ENCODE results near the gene ZNF8.
"Not testable (repeated sequence)": the region's sequence is repeated elsewhere in the genome, so short reads cannot be mapped to it uniquely, and the experiment has no call there.

Gene ZNF8

DNA sequence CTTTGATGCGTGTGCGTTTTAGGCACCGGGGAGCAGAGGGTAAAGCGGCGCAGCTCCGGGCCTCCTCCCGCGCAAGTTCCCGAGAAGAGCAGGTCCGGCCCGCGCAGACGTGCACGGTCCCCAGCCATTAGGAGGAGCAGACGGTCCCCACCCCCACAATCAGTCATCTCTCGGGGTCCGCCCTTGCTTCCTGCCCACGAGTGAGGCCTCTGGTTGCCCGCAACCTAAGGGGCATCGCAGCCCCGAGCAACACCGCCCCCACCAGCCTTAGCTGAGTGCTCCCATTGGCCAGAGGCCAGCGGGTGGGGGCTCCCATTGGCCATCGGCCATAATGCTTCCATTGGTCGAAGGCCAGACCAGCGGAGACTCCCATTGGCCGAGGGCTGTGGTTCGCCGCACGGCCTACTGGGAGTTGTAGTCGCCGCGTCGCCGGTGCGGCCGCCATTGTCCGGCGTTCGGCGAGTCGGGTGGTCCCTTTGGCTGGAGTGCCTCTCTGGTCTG, at the start of gene ZNF8:
ZNF8 (plus strand) TSS at position 415 of the 501 bp plus-strand sequence. CDS start 127 bp downstream, outside the sequence.
- Histone ChIP-seq H3K4me3 (ENCODE audit: low read length) (peak within 1 kb of the TSS; percentile 95), H3K4me1 (ENCODE audit: control insufficient read depth, insufficient read depth, low read length) (peaks cover 16% of the 10 kb centered on the region), H3K36me3 (ENCODE audit: control insufficient read depth, insufficient read depth, low read length, severe bottlenecking) (peaks cover 33% of the 10 kb centered on the region), H3K9me3 (ENCODE audit: control insufficient read depth, low read length) (peaks cover 25% of the 10 kb centered on the region), H3K9ac (ENCODE audit: low read length) (peak within 1 kb of the TSS; percentile 98), H3K27me3 (replicated peaks; ENCODE audit: control insufficient read depth, insufficient read depth, low read length) (no peaks in the 10 kb centered on the region)
- DNase-seq (ENCODE audit: low read depth), result peak; percentile 99

DNA sequence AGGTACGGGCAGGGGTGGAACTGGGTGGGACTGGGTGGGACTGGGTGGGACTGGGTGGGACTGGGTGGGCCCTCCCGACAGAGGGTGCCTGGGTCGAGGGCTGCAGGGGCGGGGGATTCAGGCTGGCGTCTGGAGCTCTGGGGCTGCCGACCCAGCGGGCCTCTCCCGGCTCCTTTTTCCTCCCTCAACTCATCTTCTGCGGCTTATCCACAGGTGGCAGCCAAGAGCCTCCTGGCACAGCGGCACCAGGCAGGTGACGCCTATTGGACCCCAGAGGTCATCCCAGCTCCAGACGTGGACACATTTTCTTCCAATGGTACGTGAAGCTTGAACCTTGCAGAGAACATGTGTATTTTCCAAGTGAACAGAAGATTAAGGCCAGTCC, 49.5 kb upstream of the ZNF8 start:
- no peak for DNase-seq (ENCODE audit: low read depth)
- peak overlapping the region; percentile 93 for H3K4me3 ChIP-seq (ENCODE audit: low read length)
- peaks cover 10% of the 10 kb centered on the region for H3K4me1 ChIP-seq (ENCODE audit: control insufficient read depth, insufficient read depth, low read length)
- H3K9ac ChIP-seq (ENCODE audit: low read length), result peak overlapping the region; percentile 93
- peaks cover 11% of the 10 kb centered on the region for H3K9me3 ChIP-seq (ENCODE audit: control insufficient read depth, low read length)
- no peaks in the 10 kb centered on the region for H3K27me3 ChIP-seq (replicated peaks; ENCODE audit: control insufficient read depth, insufficient read depth, low read length)
- peaks cover 39% of the 10 kb centered on the region for H3K36me3 ChIP-seq (ENCODE audit: control insufficient read depth, insufficient read depth, low read length, severe bottlenecking)

DNA sequence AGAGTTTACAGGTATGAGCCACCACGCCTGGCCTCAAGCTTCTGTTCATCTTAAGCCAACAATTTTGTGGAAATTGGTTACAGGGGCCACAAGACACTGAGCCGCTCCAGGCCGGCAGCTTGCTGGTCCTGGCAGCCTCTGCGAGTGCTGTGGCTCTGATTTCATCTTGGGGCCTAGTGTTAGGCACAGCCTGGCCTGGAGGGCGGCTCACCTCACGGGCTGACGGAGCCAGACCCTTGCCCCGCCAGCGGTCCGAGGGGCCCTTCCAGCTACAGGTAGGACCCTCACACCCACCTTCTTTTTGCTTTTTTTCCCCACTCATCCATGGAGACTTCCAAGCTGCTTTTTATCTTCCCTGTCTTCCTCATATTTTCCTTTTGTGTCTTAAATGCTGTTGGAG, 41.4 kb upstream of the ZNF8 start:
- peaks cover 19% of the 10 kb centered on the region for H3K9me3 ChIP-seq (ENCODE audit: control insufficient read depth, low read length)

DNA sequence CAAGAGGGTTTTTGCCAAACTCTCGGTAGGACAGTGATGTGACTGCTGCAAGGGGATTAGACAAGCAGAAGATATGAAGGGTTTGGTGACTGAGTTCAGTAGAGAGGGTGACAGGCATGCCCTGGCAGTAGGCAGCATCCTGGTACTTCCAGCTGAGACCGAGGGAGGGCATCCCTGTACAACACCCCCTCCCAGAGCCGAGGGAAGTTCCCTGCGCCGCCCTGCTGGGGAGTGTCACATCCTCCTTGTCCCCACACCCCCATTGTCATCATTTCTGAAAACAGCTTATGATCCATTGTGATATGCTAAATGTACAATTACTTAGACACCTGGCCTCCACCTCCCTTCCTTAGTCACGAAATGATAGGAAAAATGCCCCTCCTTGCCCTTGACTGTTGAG, 35.4 kb upstream of the ZNF8 start:
- peaks cover 60% of the 10 kb centered on the region for H3K9me3 ChIP-seq (ENCODE audit: control insufficient read depth, low read length)
- no peak for DNase-seq (ENCODE audit: low read depth)
- H3K36me3 ChIP-seq (ENCODE audit: control insufficient read depth, insufficient read depth, low read length, severe bottlenecking), result peaks cover 81% of the 10 kb centered on the region
- no peaks in the 10 kb centered on the region for H3K27me3 ChIP-seq (replicated peaks; ENCODE audit: control insufficient read depth, insufficient read depth, low read length)
- no peak overlapping the region for H3K4me3 ChIP-seq (ENCODE audit: low read length)
- no peaks in the 10 kb centered on the region for H3K4me1 ChIP-seq (ENCODE audit: control insufficient read depth, insufficient read depth, low read length)
- H3K9ac ChIP-seq (ENCODE audit: low read length), result no peak overlapping the region

More for the DNA sequence above, 41.4 kb upstream of the ZNF8 start:
- DNase-seq (ENCODE audit: low read depth), result no peak
- no peak overlapping the region for H3K4me3 ChIP-seq (ENCODE audit: low read length)
- no peak overlapping the region for H3K9ac ChIP-seq (ENCODE audit: low read length)
- no peaks in the 10 kb centered on the region for H3K4me1 ChIP-seq (ENCODE audit: control insufficient read depth, insufficient read depth, low read length)
- H3K36me3 ChIP-seq (ENCODE audit: control insufficient read depth, insufficient read depth, low read length, severe bottlenecking), result peaks cover 65% of the 10 kb centered on the region
- H3K27me3 ChIP-seq (replicated peaks; ENCODE audit: control insufficient read depth, insufficient read depth, low read length), result no peaks in the 10 kb centered on the region

DNA sequence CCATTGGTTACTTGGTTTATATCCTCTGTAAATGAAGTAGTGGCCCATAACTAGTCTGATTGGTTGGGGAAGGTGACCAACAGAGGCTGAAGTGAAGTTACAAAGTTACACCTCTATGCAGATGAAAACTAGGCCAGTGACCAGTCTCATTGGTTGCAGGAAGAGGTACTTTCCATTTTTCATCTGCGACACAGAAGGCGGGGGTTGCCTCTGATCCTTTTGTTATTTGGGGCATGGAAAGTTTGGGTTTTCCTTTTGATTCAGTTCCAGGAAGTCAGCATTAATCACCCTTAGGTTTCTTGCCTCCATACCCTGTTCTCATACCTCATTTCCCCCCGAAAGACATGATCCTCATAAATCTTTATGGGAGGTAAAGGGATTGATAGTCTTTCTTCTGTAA, 29.9 kb upstream of the ZNF8 start:
- Histone ChIP-seq H3K9me3 (ENCODE audit: control insufficient read depth, low read length) (peaks cover 95% of the 10 kb centered on the region), H3K27me3 (replicated peaks; ENCODE audit: control insufficient read depth, insufficient read depth, low read length) (no peaks in the 10 kb centered on the region), H3K4me1 (ENCODE audit: control insufficient read depth, insufficient read depth, low read length) (no peaks in the 10 kb centered on the region), H3K4me3 (ENCODE audit: low read length) (peak overlapping the region; percentile 20), H3K36me3 (ENCODE audit: control insufficient read depth, insufficient read depth, low read length, severe bottlenecking) (peaks cover 98% of the 10 kb centered on the region), H3K9ac (ENCODE audit: low read length) (no peak overlapping the region)
- no peak for DNase-seq (ENCODE audit: low read depth)

DNA sequence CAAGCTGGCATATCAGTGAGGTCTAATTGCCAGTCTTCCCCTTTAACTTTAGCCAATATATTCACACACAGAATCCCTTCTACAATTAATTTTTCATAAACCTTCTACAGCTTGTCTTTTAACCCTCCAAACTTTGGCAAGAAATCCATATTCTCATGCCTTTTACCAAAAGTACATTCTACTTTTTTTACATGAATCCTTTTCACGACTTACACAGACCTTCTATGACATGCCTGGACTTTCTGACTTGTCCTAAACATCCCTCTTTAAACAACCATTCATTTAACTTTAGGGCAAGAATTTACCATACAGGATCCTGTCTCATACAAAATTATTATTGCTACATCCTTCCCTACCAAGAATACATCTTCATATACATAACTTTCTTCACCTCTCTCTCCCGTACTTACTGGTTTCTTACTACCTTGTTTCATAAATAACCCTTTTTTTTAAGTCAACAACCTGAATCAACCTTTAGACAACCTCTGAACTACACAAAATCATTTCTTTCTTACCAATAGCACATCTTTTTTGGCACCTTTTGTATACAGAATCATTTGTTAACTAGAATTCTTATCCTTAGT, 26.6 kb upstream of the ZNF8 start:
- Histone ChIP-seq H3K9ac (ENCODE audit: low read length) (no peak overlapping the region), H3K9me3 (ENCODE audit: control insufficient read depth, low read length) (peaks cover 98% of the 10 kb centered on the region), H3K4me1 (ENCODE audit: control insufficient read depth, insufficient read depth, low read length) (no peaks in the 10 kb centered on the region), H3K27me3 (replicated peaks; ENCODE audit: control insufficient read depth, insufficient read depth, low read length) (no peaks in the 10 kb centered on the region), H3K4me3 (ENCODE audit: low read length) (peak overlapping the region; percentile 59), H3K36me3 (ENCODE audit: control insufficient read depth, insufficient read depth, low read length, severe bottlenecking) (peaks cover 97% of the 10 kb centered on the region)
- no peak for DNase-seq (ENCODE audit: low read depth)

DNA sequence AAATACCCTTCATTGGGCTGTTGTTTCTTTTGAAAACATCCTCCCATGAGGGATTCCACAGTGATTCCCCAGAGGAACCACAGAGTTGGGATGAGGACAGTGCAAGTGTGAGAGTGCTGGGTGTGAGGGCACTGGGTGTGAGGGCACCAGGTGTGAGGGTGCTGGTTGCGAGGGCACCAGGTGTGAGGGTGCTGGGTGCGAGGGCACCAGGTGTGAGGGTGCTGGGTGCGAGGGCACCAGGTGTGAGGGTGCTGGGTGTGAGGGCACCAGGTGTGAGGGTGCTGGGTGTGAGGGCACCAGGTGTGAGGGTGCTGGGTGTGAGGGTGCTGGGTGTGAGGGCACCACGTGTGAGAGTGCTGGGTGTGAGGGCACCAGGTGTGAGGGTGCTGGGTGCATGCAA, 20.5 kb upstream of the ZNF8 start:
- Histone ChIP-seq H3K36me3 (ENCODE audit: control insufficient read depth, insufficient read depth, low read length, severe bottlenecking) (peaks cover 97% of the 10 kb centered on the region), H3K9me3 (ENCODE audit: control insufficient read depth, low read length) (peaks cover 98% of the 10 kb centered on the region), H3K4me3 (ENCODE audit: low read length) (peak overlapping the region; percentile 70)

DNA sequence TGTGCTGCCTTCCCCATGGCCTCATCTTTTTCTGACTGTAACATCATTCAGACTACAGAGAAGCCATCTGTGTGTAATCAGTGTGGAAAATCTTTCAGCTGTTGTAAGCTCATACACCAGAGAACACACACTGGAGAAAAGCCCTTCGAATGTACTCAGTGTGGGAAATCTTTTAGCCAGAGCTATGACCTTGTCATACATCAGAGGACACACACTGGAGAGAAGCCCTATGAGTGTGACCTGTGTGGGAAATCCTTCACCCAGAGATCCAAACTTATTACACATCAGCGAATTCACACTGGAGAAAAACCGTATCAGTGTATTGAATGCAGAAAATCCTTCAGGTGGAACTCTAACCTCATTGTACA, 17.2 kb upstream of the ZNF8 start:
- H3K9ac ChIP-seq (ENCODE audit: low read length), result no peak overlapping the region
- peaks cover 92% of the 10 kb centered on the region for H3K36me3 ChIP-seq (ENCODE audit: control insufficient read depth, insufficient read depth, low read length, severe bottlenecking)
- DNase-seq (ENCODE audit: low read depth), result no peak
- no peaks in the 10 kb centered on the region for H3K4me1 ChIP-seq (ENCODE audit: control insufficient read depth, insufficient read depth, low read length)
- H3K9me3 ChIP-seq (ENCODE audit: control insufficient read depth, low read length), result peaks cover 100% of the 10 kb centered on the region
- no peaks in the 10 kb centered on the region for H3K27me3 ChIP-seq (replicated peaks; ENCODE audit: control insufficient read depth, insufficient read depth, low read length)
- peak overlapping the region; percentile 66 for H3K4me3 ChIP-seq (ENCODE audit: low read length)

More for the DNA sequence above, 20.5 kb upstream of the ZNF8 start:
- H3K9ac ChIP-seq (ENCODE audit: low read length); H3K27me3 ChIP-seq (replicated peaks; ENCODE audit: control insufficient read depth, insufficient read depth, low read length); H3K4me1 ChIP-seq (ENCODE audit: control insufficient read depth, insufficient read depth, low read length); DNase-seq (ENCODE audit: low read depth): not testable (repeated sequence)

DNA sequence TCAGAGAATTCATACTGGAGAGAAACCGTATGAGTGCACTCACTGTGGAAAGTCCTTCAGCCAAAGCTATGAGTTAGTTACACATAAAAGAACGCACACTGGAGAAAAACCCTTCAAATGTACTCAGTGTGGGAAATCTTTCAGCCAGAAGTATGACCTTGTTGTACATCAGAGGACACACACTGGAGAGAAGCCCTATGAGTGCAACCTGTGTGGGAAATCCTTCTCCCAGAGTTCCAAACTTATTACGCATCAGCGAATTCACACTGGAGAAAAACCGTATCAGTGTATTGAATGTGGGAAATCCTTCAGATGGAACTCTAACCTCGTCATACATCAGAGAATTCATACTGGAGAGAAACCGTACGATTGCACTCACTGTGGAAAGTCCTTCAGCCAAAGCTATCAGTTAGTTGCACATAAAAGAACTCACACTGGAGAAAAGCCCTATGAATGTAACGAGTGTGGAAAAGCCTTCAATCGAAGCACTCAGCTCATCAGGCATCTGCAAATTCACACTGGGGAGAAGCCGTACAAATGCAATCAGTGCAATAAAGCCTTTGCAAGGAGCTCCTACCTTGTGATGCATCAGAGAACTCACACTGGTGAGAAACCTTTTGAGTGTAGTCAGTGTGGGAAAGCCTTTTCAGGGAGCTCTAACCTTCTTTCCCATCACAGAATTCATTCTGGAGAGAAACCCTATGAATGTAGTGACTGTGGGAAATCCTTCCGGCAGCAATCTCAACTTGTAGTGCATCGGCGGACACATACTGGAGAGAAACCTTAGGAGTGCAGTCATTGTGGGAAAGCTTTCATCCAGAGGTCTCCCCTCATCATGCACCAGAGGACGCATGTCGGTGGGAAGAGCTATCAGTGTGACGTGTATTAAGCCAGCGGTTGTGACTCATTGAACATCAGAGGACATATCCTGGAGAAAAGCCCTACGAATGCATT, 16.5 kb upstream of the ZNF8 start:
- H3K4me3 ChIP-seq (ENCODE audit: low read length), result peak overlapping the region; percentile 66

DNA sequence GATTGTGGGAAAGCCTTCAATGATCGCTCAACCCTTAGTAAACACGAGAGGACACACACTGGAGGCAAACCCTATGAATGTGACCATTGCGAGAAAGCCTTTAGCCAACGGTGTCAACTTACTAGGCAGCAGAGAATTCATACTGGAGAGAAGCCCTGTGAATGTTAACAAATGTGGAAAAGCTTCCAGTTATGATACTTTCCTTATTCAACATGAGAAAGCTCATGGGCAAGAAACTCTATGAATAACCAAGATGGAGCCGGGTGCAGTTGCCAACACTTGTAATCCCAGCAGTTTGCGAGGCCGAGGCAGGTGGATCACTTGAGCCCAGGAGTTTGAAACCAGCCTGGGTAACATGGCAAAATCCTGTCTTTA, 15.8 kb upstream of the ZNF8 start:
- Histone ChIP-seq H3K9me3 (ENCODE audit: control insufficient read depth, low read length) (peaks cover 100% of the 10 kb centered on the region), H3K4me3 (ENCODE audit: low read length) (peak overlapping the region; percentile 66), H3K9ac (ENCODE audit: low read length) (no peak overlapping the region), H3K4me1 (ENCODE audit: control insufficient read depth, insufficient read depth, low read length) (no peaks in the 10 kb centered on the region), H3K36me3 (ENCODE audit: control insufficient read depth, insufficient read depth, low read length, severe bottlenecking) (peaks cover 82% of the 10 kb centered on the region), H3K27me3 (replicated peaks; ENCODE audit: control insufficient read depth, insufficient read depth, low read length) (no peaks in the 10 kb centered on the region)
- no peak for DNase-seq (ENCODE audit: low read depth)

More for the DNA sequence above, 16.5 kb upstream of the ZNF8 start:
- peaks cover 100% of the 10 kb centered on the region for H3K9me3 ChIP-seq (ENCODE audit: control insufficient read depth, low read length)
- no peak overlapping the region for H3K9ac ChIP-seq (ENCODE audit: low read length)
- DNase-seq (ENCODE audit: low read depth), result no peak
- H3K4me1 ChIP-seq (ENCODE audit: control insufficient read depth, insufficient read depth, low read length), result no peaks in the 10 kb centered on the region
- H3K27me3 ChIP-seq (replicated peaks; ENCODE audit: control insufficient read depth, insufficient read depth, low read length), result no peaks in the 10 kb centered on the region
- peaks cover 89% of the 10 kb centered on the region for H3K36me3 ChIP-seq (ENCODE audit: control insufficient read depth, insufficient read depth, low read length, severe bottlenecking)

DNA sequence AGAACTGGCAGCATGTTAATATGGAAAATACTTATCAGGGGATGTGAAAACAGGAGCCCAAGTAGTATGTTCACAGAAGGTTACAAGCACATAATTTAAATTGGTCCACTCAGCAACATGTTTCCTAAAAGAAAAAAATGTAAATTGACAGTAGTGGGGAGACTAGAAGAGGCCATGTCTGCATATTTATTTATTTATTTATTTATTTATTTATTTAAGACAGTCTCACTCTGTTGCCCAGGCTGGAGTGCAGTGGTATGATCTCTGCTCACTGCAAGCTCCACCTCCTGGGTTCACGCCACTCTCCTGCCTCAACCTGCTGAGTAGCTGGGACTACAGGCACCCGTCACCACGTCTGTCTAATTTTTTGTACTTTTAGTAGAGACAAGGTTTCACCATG, 13.7 kb upstream of the ZNF8 start:
- Histone ChIP-seq H3K4me3 (ENCODE audit: low read length) (peak overlapping the region; percentile 66), H3K9ac (ENCODE audit: low read length) (no peak overlapping the region), H3K36me3 (ENCODE audit: control insufficient read depth, insufficient read depth, low read length, severe bottlenecking) (peaks cover 74% of the 10 kb centered on the region), H3K9me3 (ENCODE audit: control insufficient read depth, low read length) (peaks cover 100% of the 10 kb centered on the region), H3K4me1 (ENCODE audit: control insufficient read depth, insufficient read depth, low read length) (no peaks in the 10 kb centered on the region), H3K27me3 (replicated peaks; ENCODE audit: control insufficient read depth, insufficient read depth, low read length) (no peaks in the 10 kb centered on the region)
- no peak for DNase-seq (ENCODE audit: low read depth)

Data from adipocyte (in vitro differentiated cells).